HG03280 (cell line): ENCODE data around the gene FBLN1.
"Not testable (repeated sequence)": the region's sequence is repeated elsewhere in the genome, so short reads cannot be mapped to it uniquely, and the experiment has no call there.

Experiments
- ATAC-seq: cut with Tn5 transposase; IDR thresholded peaks from one replicate; pipeline ENCODE4 v1.9.1; 2021; ENCODE audit warnings: mild to moderate bottlenecking, moderate library complexity; ENCODE audit not compliant: unreplicated experiment

FBLN1 gene

GRCh38 chr22:45475851-45476514 is 26.7 kb upstream of the FBLN1 start:
- no peak for ATAC-seq

GRCh38 chr22:45476814-45477213 is 25.9 kb upstream of the FBLN1 start:
- no peak for ATAC-seq

GRCh38 chr22:45477366-45478107 is 25.1 kb upstream of the FBLN1 start:
- ATAC-seq, result no peak

GRCh38 chr22:45478108-45478771 is 24.4 kb upstream of the FBLN1 start:
- no peak for ATAC-seq

GRCh38 chr22:45480717-45481116 is 22.0 kb upstream of the FBLN1 start:
- no peak for ATAC-seq

GRCh38 chr22:45481661-45482060 is 21.0 kb upstream of the FBLN1 start:
- no peak for ATAC-seq

- no peak for ATAC-seq
Measured at GRCh38 chr22:45482169-45482568, 20.5 kb upstream of the FBLN1 start.

GRCh38 chr22:45483319-45483718 is 19.4 kb upstream of the FBLN1 start:
- ATAC-seq, result no peak

- no peak for ATAC-seq
Measured at GRCh38 chr22:45483918-45484499, 18.7 kb upstream of the FBLN1 start.

- no peak for ATAC-seq
Measured at GRCh38 chr22:45484742-45485141, 17.9 kb upstream of the FBLN1 start.

- no peak for ATAC-seq
Measured at GRCh38 chr22:45485261-45485660, 17.4 kb upstream of the FBLN1 start.

GRCh38 chr22:45488764-45489370 is 13.8 kb upstream of the FBLN1 start:
- ATAC-seq, result no peak

- ATAC-seq, result no peak
Measured at GRCh38 chr22:45490836-45491235, 11.8 kb upstream of the FBLN1 start.

- ATAC-seq, result no peak
Measured at GRCh38 chr22:45491841-45492240, 10.8 kb upstream of the FBLN1 start.

GRCh38 chr22:45493286-45493771 is 9.4 kb upstream of the FBLN1 start:
- no peak for ATAC-seq

GRCh38 chr22:45494306-45494705 is 8.4 kb upstream of the FBLN1 start:
- ATAC-seq, result not testable (repeated sequence)

GRCh38 chr22:45495616-45496015 is 7.1 kb upstream of the FBLN1 start:
- ATAC-seq, result not testable (repeated sequence)

GRCh38 chr22:45496451-45496941 is 6.2 kb upstream of the FBLN1 start:
- ATAC-seq, result no peak

GRCh38 chr22:45497351-45498145 is 5.1 kb upstream of the FBLN1 start:
- ATAC-seq, result no peak

- no peak for ATAC-seq
Measured at GRCh38 chr22:45499746-45500145, 2.9 kb upstream of the FBLN1 start.
